ENCODE results near the gene NCF2. TPM values are rescaled to one million over a fixed set of nuclear protein-coding genes. Genes with fewer than 3 reads are reported as not detected.

Gene NCF2
- total RNA-seq, 1 donor from 2014 or later = 4.9 TPM

GRCh38 chr1:183562701-183563100 is 27.6 kb downstream of the NCF2 start:
- DNase-seq (ENCODE audit: low spot score in 2 of 2) = no peak
- no peak for FAIRE-seq

- FAIRE-seq (no peak), DNase-seq (ENCODE audit: low spot score in 2 of 2) (no peak)
These were observed 31.2 kb downstream of the NCF2 start for GRCh38 chr1:183559061-183559460.

DNA sequence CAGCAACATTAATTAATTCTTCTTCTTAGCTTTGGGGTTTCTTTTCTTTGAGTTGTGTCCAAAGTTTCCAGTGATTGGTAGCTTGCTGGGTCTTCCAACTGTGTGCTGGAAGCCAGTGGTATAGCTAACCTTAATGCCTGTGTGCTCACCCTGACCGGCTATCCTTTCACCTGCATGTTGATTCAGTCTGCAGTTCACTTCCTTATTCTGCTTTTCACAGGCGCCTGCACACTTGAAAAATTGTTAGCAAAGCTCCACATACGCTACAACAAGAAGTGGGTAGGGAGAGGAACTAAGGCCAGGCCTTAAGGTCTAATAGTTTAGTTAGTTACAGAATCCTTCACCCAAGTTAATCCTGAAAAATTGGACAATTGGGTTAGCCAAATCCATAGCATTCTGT is 35.7 kb downstream of the NCF2 start:
- no peak for DNase-seq (ENCODE audit: low spot score in 2 of 2)
- no peak for FAIRE-seq

- no peak for DNase-seq (ENCODE audit: low spot score in 2 of 2)
- no peak for FAIRE-seq
These were observed 36.5 kb downstream of the NCF2 start for GRCh38 chr1:183553764-183554163.

GRCh38 chr1:183553331-183553730 is 36.9 kb downstream of the NCF2 start:
- DNase-seq (ENCODE audit: low spot score in 2 of 2) = no peak
- no peak for FAIRE-seq

- FAIRE-seq = no peak
These were observed 37.4 kb downstream of the NCF2 start for GRCh38 chr1:183552891-183553290.

GRCh38 chr1:183552441-183552840 is 37.8 kb downstream of the NCF2 start:
- FAIRE-seq (no peak), DNase-seq (ENCODE audit: low spot score in 2 of 2) (no peak)

More at GRCh38 chr1:183552891-183553290, 37.4 kb downstream of the NCF2 start:
- no peak for DNase-seq (ENCODE audit: low spot score in 2 of 2)

DNA sequence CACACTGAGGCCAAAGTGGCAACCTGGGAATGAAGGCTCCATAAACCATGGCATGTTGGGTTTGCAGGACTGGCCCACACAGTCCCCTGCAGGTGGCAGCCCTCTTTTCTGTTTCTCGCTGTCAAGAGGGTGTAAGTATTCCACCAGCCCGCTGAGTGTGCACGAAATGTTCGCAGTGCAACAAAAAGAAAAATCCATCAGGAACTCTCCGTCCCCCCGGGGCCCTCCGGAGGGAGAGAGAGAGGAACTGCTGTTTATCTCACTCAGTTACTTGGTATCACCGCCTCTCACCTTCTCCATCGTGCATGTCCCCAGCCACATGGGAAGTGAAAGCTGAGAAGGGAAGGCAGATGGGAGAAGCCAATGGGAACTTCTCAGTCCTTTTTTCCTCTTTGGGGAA is 38.3 kb downstream of the NCF2 start:
- DNase-seq (ENCODE audit: low spot score in 2 of 2) (no peak), FAIRE-seq (no peak)

- FAIRE-seq = no peak
These were observed 39.3 kb downstream of the NCF2 start for GRCh38 chr1:183550915-183551314.

DNA sequence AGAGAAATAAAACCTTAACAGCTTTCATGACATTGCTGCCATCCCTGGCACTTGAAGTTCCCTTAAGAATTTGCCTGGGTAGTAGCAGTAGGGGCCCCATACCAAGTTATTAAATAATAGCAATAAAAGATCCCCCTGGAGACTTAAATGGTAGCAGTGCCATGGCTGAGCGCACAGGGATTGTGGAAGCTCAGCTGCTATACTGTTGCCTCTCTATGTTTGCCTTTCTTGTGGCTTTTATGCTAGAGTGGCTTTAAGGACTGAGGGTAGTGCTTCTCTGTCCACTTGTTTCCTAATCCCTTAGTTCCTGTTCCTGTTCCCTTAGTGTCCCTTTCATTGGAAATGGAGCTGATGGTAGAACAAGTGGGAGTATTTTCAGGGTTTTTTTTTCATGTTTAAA is 42.1 kb downstream of the NCF2 start:
- no peak for FAIRE-seq
- no peak for DNase-seq (ENCODE audit: low spot score in 2 of 2)

More at GRCh38 chr1:183550915-183551314, 39.3 kb downstream of the NCF2 start:
- DNase-seq (ENCODE audit: low spot score in 2 of 2) = no peak

DNA sequence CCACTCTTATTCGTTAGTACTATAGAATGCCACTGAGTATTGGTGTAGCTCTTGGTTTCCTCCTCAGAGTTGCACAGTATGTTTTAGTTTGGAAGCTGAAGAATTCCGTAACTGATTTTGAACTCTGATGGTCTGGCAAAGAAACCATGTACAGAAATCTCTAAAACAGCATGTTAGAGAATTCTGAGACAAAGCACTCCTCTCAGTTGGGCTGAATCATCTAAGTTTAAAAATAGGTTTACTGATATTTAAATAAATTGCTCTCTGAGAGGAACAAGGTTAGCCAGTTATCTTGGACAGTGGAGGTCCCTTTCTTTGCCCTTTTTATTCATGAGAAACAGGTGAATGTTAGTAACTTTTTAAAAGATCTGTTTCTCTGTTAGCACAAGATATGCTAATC is 43.8 kb downstream of the NCF2 start:
- FAIRE-seq = no peak
- DNase-seq (ENCODE audit: low spot score in 2 of 2) = no peak

- DNase-seq (ENCODE audit: low spot score in 2 of 2) (no peak), FAIRE-seq (no peak)
These were observed 45.5 kb downstream of the NCF2 start for GRCh38 chr1:183544598-183545297.

GRCh38 chr1:183543619-183544204 is 46.5 kb downstream of the NCF2 start:
- DNase-seq (ENCODE audit: low spot score in 2 of 2) (no peak), FAIRE-seq (no peak)

- DNase-seq (ENCODE audit: low spot score in 2 of 2) (no peak), FAIRE-seq (no peak)
These were observed 52.9 kb downstream of the NCF2 start for GRCh38 chr1:183537405-183537804.

GRCh38 chr1:183533617-183534174 is 56.6 kb downstream of the NCF2 start:
- no peak for DNase-seq (ENCODE audit: low spot score in 2 of 2)
- no peak for FAIRE-seq

DNA sequence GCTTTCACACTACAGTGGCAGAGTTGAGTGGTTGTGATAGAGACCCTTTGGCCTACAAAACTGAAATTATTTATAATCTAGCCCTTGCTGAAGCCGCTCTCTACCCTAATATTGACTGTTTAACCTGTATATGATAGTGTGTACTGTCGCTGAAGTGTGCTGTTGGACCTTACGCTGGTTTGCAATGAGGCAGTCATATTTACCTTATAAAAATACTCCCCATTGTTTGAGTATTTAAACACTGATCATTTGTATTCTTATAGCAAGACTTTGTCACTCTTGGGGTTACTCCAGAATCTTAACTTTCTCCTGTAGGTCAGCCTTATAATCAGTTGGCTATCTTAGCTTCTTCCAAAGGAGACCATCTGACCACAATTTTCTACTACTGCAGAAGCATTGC is 61.7 kb downstream of the NCF2 start:
- no peak for FAIRE-seq
- no peak for DNase-seq (ENCODE audit: low spot score in 2 of 2)

GRCh38 chr1:183522104-183522503 is 68.2 kb downstream of the NCF2 start:
- no peak for DNase-seq (ENCODE audit: low spot score in 2 of 2)
- FAIRE-seq = no peak

DNA sequence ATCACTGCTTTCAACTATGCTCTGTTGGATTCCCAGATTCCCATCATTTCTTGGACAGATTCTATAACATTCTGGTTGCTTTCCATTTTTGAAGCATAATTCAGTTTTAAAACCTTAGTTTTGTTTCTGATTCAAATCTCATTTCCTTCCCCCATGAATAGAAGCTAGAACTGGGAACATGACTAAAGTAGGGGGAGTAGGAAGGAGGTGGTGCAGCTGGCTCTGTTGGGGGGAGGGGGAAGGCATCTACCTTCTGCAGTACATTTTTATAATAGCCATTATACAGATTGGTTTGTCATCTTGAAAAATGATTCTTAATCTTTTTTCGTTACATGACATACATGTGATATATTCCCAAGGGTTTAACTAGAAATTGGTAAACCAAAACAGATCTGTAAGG is 69.9 kb downstream of the NCF2 start:
- no peak for FAIRE-seq
- DNase-seq (ENCODE audit: low spot score in 2 of 2) = no peak

DNA sequence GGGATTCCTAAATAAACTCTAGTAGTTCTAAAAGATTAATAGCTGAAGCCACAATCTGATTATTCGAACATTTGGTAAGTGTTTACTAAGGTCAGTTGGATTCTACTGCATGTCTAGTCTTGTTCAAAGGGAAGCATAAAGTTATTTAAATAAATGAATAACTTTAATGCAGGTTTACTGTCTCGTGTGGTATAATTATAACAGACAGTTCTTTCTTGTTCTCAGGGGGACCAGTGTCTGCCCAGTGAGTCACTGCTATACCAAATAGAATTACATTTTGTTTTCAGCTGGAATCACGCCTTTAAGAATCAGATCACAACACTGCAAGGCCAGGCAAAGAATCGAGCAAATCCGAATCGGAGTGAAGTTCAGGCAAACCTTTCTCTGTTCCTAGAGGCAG is 72.9 kb downstream of the NCF2 start:
- DNase-seq (ENCODE audit: low spot score in 2 of 2) (no peak), FAIRE-seq (no peak)

GRCh38 chr1:183516725-183517124 is 73.5 kb downstream of the NCF2 start:
- FAIRE-seq = no peak

DNA sequence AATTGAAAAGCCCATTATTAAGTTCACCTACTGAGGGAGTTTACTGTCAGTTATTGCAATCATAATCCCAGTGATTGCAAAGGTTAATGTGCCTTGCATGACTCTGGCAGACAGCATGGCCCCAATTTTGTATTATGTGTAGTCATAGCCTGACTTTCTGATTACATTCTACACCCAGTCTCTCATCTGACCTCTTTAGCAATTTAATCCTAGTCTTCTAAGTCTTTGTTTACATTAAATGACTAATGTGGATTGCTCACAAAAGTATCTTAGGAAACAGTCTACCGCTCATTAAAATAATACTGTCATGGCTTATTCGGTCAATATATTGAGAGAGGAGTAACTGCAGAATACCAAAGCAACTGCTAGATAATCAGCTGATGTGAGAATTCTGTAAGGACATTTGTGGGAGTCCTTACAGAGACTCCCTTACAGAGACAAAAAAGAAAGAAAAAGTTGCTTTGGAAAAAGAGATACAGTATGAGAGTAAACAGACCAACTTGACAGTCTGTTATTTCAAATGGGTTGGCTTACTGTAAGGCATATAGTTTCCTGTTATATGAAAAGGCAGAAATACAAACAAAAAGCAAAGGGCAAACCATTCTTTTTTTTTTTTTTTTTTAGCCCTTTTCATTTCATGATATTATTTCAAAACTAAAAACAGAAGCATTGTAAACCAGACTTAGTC is 75.1 kb downstream of the NCF2 start:
- FAIRE-seq (no peak), DNase-seq (ENCODE audit: low spot score in 2 of 2) (no peak)

More at GRCh38 chr1:183516725-183517124, 73.5 kb downstream of the NCF2 start:
- no peak for DNase-seq (ENCODE audit: low spot score in 2 of 2)
